ENCODE data around the gene GCH1.

Gene GCH1

GRCh38 chr14:54867011-54867410 is 35.6 kb downstream of the GCH1 start:
- no peak overlapping the region for H3K4me3 ChIP-seq (replicated peaks; ENCODE audit: low read depth, low read length)
- peak; percentile 72 for DNase-seq (ENCODE audit: low read depth)
- no peak for TF ChIP-seq CTCF (IDR thresholded peaks at IDR 0.05; ENCODE audit: low read length, missing control alignments)

DNA sequence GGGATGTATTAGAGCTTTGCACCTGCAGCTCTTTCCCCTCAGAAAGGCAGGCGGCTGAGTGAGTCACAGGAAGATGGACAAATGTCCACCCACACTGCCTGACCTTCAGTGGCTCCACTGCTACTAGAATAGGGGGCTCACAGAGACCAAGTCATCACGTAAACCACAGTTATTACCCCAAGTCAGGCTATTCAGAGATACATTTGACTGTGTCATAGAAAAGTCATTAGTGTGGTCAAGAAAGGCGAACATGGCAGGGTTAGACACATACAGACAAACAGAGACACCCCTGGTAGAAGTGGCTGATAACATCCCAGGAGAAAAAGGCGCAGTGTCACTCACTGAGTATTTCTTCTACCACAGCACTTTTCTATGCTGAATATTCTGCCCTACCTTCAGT is 36.0 kb downstream of the GCH1 start:
- no peak for TF ChIP-seq CTCF (IDR thresholded peaks at IDR 0.05; ENCODE audit: low read length, missing control alignments)
- no peak for DNase-seq (ENCODE audit: low read depth)
- H3K4me3 ChIP-seq (replicated peaks; ENCODE audit: low read depth, low read length) = no peak overlapping the region

GRCh38 chr14:54864526-54864925 is 38.1 kb downstream of the GCH1 start:
- DNase-seq (ENCODE audit: low read depth) = peak; percentile 57
- no peak overlapping the region for H3K4me3 ChIP-seq (replicated peaks; ENCODE audit: low read depth, low read length)
- TF ChIP-seq CTCF (IDR thresholded peaks at IDR 0.05; ENCODE audit: low read length, missing control alignments) = no peak

GRCh38 chr14:54857830-54858269 is 44.8 kb downstream of the GCH1 start:
- TF ChIP-seq CTCF (IDR thresholded peaks at IDR 0.05; ENCODE audit: low read length, missing control alignments) = no peak
- DNase-seq (ENCODE audit: low read depth) = peak; percentile 39
- no peak overlapping the region for H3K4me3 ChIP-seq (replicated peaks; ENCODE audit: low read depth, low read length)

GRCh38 chr14:54856152-54856551 is 46.5 kb downstream of the GCH1 start:
- no peak for TF ChIP-seq CTCF (IDR thresholded peaks at IDR 0.05; ENCODE audit: low read length, missing control alignments)
- DNase-seq (ENCODE audit: low read depth) = no peak
- no peak overlapping the region for H3K4me3 ChIP-seq (replicated peaks; ENCODE audit: low read depth, low read length)

DNA sequence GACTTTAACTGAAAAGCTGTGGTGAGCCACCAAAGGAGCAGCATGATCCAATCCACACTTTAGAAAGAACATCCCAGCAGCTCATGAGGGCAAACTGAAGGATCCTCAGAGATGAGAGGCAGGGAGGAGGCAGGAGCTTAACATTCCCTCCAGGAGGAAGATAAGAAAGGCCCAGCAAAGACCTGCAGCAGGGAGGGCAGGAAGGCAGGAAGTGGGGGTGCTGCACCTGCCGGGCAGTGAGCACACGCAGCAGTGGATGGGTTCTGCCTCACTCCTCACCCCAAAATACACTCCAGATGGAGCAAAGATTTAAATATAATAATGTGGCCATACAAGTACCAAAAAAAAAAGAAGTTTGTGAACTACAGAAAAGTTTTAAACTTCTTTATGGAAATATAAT is 48.4 kb downstream of the GCH1 start:
- DNase-seq (ENCODE audit: low read depth) = no peak
- H3K4me3 ChIP-seq (replicated peaks; ENCODE audit: low read depth, low read length) = no peak overlapping the region
- TF ChIP-seq CTCF (IDR thresholded peaks at IDR 0.05; ENCODE audit: low read length, missing control alignments) = no peak

GRCh38 chr14:54853339-54853738 is 49.3 kb downstream of the GCH1 start:
- DNase-seq (ENCODE audit: low read depth) = no peak
- H3K4me3 ChIP-seq (replicated peaks; ENCODE audit: low read depth, low read length) = no peak overlapping the region
- no peak for TF ChIP-seq CTCF (IDR thresholded peaks at IDR 0.05; ENCODE audit: low read length, missing control alignments)
